ENCODE data around the gene BSN.

Gene BSN

GRCh38 chr3:49654955-49655556, 100.8 kb downstream of the BSN start:
- DNase-seq (ENCODE audit: low read depth in 2 of 2): no peak

GRCh38 chr3:49655731-49656285, 101.5 kb downstream of the BSN start:
- no peak for DNase-seq (ENCODE audit: low read depth in 2 of 2)

- no peak for DNase-seq (ENCODE audit: low read depth in 2 of 2)
These were observed 102.3 kb downstream of the BSN start for GRCh38 chr3:49656541-49657112.

GRCh38 chr3:49657208-49657915, 103.1 kb downstream of the BSN start:
- no peak for DNase-seq (ENCODE audit: low read depth in 2 of 2)

GRCh38 chr3:49658711-49659110, 104.4 kb downstream of the BSN start:
- no peak for DNase-seq (ENCODE audit: low read depth in 2 of 2)

GRCh38 chr3:49659756-49660155, 105.5 kb downstream of the BSN start:
- no peak for DNase-seq (ENCODE audit: low read depth in 2 of 2)

GRCh38 chr3:49661281-49661680, 107.0 kb downstream of the BSN start:
- DNase-seq (ENCODE audit: low read depth in 2 of 2): no peak

GRCh38 chr3:49662021-49662420, 107.7 kb downstream of the BSN start:
- DNase-seq (ENCODE audit: low read depth in 2 of 2): no peak

- DNase-seq (ENCODE audit: low read depth in 2 of 2): no peak
These were observed 108.6 kb downstream of the BSN start for GRCh38 chr3:49662720-49663413.

- DNase-seq (ENCODE audit: low read depth in 2 of 2): no peak
These were observed 109.6 kb downstream of the BSN start for GRCh38 chr3:49663831-49664230.

GRCh38 chr3:49664300-49664699, 110.0 kb downstream of the BSN start:
- no peak for DNase-seq (ENCODE audit: low read depth in 2 of 2)

GRCh38 chr3:49665822-49666519, 111.7 kb downstream of the BSN start:
- no peak for DNase-seq (ENCODE audit: low read depth in 2 of 2)

- DNase-seq (ENCODE audit: low read depth in 2 of 2): no peak
These were observed 112.3 kb downstream of the BSN start for GRCh38 chr3:49666592-49666991.

GRCh38 chr3:49667701-49668413, 113.6 kb downstream of the BSN start:
- DNase-seq (ENCODE audit: low read depth in 2 of 2): no peak

GRCh38 chr3:49668414-49668797, 114.1 kb downstream of the BSN start:
- no peak for DNase-seq (ENCODE audit: low read depth in 2 of 2)

GRCh38 chr3:49668861-49669260, 114.6 kb downstream of the BSN start:
- DNase-seq (ENCODE audit: low read depth in 2 of 2): no peak

- DNase-seq (ENCODE audit: low read depth in 2 of 2): no peak
These were observed 115.1 kb downstream of the BSN start for GRCh38 chr3:49669352-49669751.

- no peak for DNase-seq (ENCODE audit: low read depth in 2 of 2)
These were observed 116.6 kb downstream of the BSN start for GRCh38 chr3:49670940-49671290.

- peak; percentile 50 to 56 for DNase-seq (ENCODE audit: low read depth in 2 of 2)
These were observed 117.3 kb downstream of the BSN start for GRCh38 chr3:49671291-49672288.

- no peak for DNase-seq (ENCODE audit: low read depth in 2 of 2)
These were observed 118.9 kb downstream of the BSN start for GRCh38 chr3:49673121-49673714.
